GM23338 (cell line): ENCODE measurements around the gene ZNF460. TPM values are rescaled to one million over a fixed set of nuclear protein-coding genes. Genes with fewer than 3 reads are reported as not detected.

Experiments used
- ATAC-seq: fragments of 200-7000 bp; cut with Tn5 transposase; 3 replicates; pipeline ENCODE4 v1.9.1; 2020
- DNase-seq: peaks from one replicate; pipeline ENCODE4 v3.0.0-alpha.2; 2015; ENCODE audit warnings: low spot score
- H2AFZ ChIP-seq: fragments of 200-600 bp; sonication (generic); 2 replicates; pipeline ENCODE4 v1.8.0; 2016; ENCODE audit warnings: antibody characterized with exemption, mild to moderate bottlenecking, moderate library complexity
- H3F3A ChIP-seq: fragments of 200-600 bp; sonication (generic); replicated peaks from 2 replicates; pipeline ENCODE4 v1.8.0; 2017; ENCODE audit warnings: antibody characterized with exemption, mixed run types, low read depth
- H3K27ac ChIP-seq: fragments of 200-600 bp; sonication (generic); 2 replicates; pipeline ENCODE4 v1.6.1; 2016; ENCODE audit warnings: low read depth
- H3K27me3 ChIP-seq: fragments of 200-600 bp; sonication (generic); 2 replicates; pipeline ENCODE4 v1.8.0; 2016; ENCODE audit warnings: mild to moderate bottlenecking, mixed run types, moderate library complexity; ENCODE audit not compliant: insufficient read depth
- H3K36me3 ChIP-seq: fragments of 200-600 bp; sonication (generic); 2 replicates; pipeline ENCODE4 v1.8.0; 2016; ENCODE audit warnings: mild to moderate bottlenecking; ENCODE audit not compliant: insufficient read depth
- H3K4me1 ChIP-seq: fragments of 200-600 bp; sonication (generic); 2 replicates; pipeline ENCODE4 v1.8.0; 2016; ENCODE audit warnings: mild to moderate bottlenecking, moderate library complexity; ENCODE audit not compliant: insufficient read depth
- H3K4me2 ChIP-seq: fragments of 200-600 bp; sonication (generic); 2 replicates; pipeline ENCODE4 v1.7.1; 2017; ENCODE audit warnings: mixed run types
- H3K4me3 ChIP-seq: fragments of 200-600 bp; sonication (generic); 2 replicates; pipeline ENCODE4 v1.6.1; 2016; ENCODE audit warnings: mixed run types
- H3K79me2 ChIP-seq: fragments of 200-600 bp; sonication (generic); replicated peaks from 2 replicates; pipeline ENCODE4 v1.8.0; 2017; ENCODE audit warnings: mild to moderate bottlenecking; ENCODE audit not compliant: insufficient read depth
- H3K9me2 ChIP-seq: fragments of 200-600 bp; sonication (generic); 2 replicates; pipeline ENCODE4 v1.8.0; 2017; ENCODE audit not compliant: insufficient read depth
- H4K20me1 ChIP-seq: fragments of 200-600 bp; sonication (generic); replicated peaks from 2 replicates; pipeline ENCODE4 v1.8.0; 2017; ENCODE audit warnings: mild to moderate bottlenecking; ENCODE audit not compliant: insufficient read depth
- H3K27ac Mint-ChIP-seq: 2 replicates; pipeline ENCODE4 v1.8.0; 2020; ENCODE audit warnings: inconsistent platforms, mild to moderate bottlenecking, moderate library complexity, mixed read lengths
- H3K27me3 Mint-ChIP-seq: 3 replicates; pipeline ENCODE4 v1.8.0; 2022; ENCODE audit warnings: low read depth, mild to moderate bottlenecking, moderate library complexity, mixed read lengths, inconsistent platforms; ENCODE audit not compliant: insufficient read depth, poor library complexity
- H3K36me3 Mint-ChIP-seq: 3 replicates; pipeline ENCODE4 v1.8.0; 2021; ENCODE audit warnings: low read depth, mild to moderate bottlenecking, inconsistent platforms, moderate library complexity, mixed read lengths
- H3K4me1 Mint-ChIP-seq: 3 replicates; pipeline ENCODE4 v1.8.0; 2020; ENCODE audit warnings: mild to moderate bottlenecking, inconsistent platforms, mixed read lengths
- H3K4me3 Mint-ChIP-seq: 3 replicates; pipeline ENCODE4 v1.8.0; 2021; ENCODE audit warnings: moderate library complexity, mild to moderate bottlenecking, inconsistent platforms, mixed read lengths
- H3K9me3 Mint-ChIP-seq: 3 replicates; pipeline ENCODE4 v1.8.0; 2020; ENCODE audit warnings: moderate library complexity, mild to moderate bottlenecking, inconsistent platforms, mixed read lengths
- CREB1 ChIP-seq: fragments of 250-450 bp; sonication (Bioruptor Pico); IDR thresholded peaks from 2 replicates; pipeline ENCODE4 v1.5.0; 2020; ENCODE audit warnings: low read depth, mild to moderate bottlenecking, moderate library complexity
- EZH2 ChIP-seq: fragments of 200-600 bp; sonication (generic); IDR thresholded peaks from one replicate; pipeline ENCODE4 v1.8.0; 2017; ENCODE audit warnings: antibody characterized with exemption, mild to moderate bottlenecking, low read depth; ENCODE audit not compliant: unreplicated experiment
- EZH2phosphoT487 ChIP-seq: fragments of 200-600 bp; sonication (generic); IDR thresholded peaks from one replicate; pipeline ENCODE4 v1.8.1; 2018; ENCODE audit warnings: antibody characterized with exemption; ENCODE audit not compliant: unreplicated experiment
- JUNB ChIP-seq: IDR thresholded peaks from one replicate; pipeline ENCODE4 v1.6.1; 2016; ENCODE audit warnings: antibody characterized with exemption; ENCODE audit not compliant: unreplicated experiment
- NANOG ChIP-seq: IDR thresholded peaks from 2 replicates; pipeline ENCODE4 v1.6.1; 2016; ENCODE audit warnings: antibody characterized with exemption, borderline replicate concordance
- POLR2AphosphoS5 ChIP-seq: IDR thresholded peaks from 2 replicates; pipeline ENCODE4 v1.6.1; 2016; ENCODE audit warnings: antibody characterized with exemption, low read depth
- STAT1 ChIP-seq: IDR thresholded peaks from one replicate; pipeline ENCODE4 v1.6.1; 2016; ENCODE audit warnings: antibody characterized with exemption; ENCODE audit not compliant: unreplicated experiment
- ZNF114 ChIP-seq: fragments of 250-450 bp; sonication (Bioruptor Pico); IDR thresholded peaks from 2 replicates; pipeline ENCODE4 v1.5.0; 2020; ENCODE audit warnings: mild to moderate bottlenecking, moderate library complexity
- ZNF331 ChIP-seq: fragments of 250-450 bp; sonication (Bioruptor Pico); IDR thresholded peaks from 2 replicates; pipeline ENCODE4 v1.5.0; 2020; ENCODE audit warnings: low read depth, mild to moderate bottlenecking, moderate library complexity
- polyA plus RNA-seq: library from polyadenylated mRNA; unstranded; fragments of >200 nt; fragmentation: Nextera tagmentation; extraction: Ambion mirVana; gene quantifications from 2 replicates; pipeline ENCODE4 v1.2.1, GENCODE V29; 2016
- total RNA-seq: library from RNA; depleted of rRNA; stranded (reverse); fragments of >200 nt; shearing (Covaris generic); gene quantifications from 2 replicates; pipeline ENCODE4 v1.2.3, GENCODE V29; 2014
- TF ChIP-seq, protein P1 (sequence below), 2 experiments: fragments of 200-600 bp in 1 of 2; sonication (generic) in 1 of 2; conservative IDR thresholded peaks; 2 replicates each; pipeline versions ENCODE4 v1.5.1 to v1.6.1; 2016 to 2017; ENCODE audit warnings: antibody characterized with exemption in 2 of 2, low read depth in 2 of 2, mild to moderate bottlenecking in 2 of 2, moderate library complexity in 1 of 2
- TF ChIP-seq, protein P2 (sequence below): IDR thresholded peaks from 2 replicates; pipeline ENCODE4 v1.6.1; 2016; ENCODE audit warnings: antibody characterized with exemption

The ZNF460 gene
- total and polyA plus RNA-seq, 2 experiments from 2014 or later, result 3.4 to 81.7 TPM

DNA sequence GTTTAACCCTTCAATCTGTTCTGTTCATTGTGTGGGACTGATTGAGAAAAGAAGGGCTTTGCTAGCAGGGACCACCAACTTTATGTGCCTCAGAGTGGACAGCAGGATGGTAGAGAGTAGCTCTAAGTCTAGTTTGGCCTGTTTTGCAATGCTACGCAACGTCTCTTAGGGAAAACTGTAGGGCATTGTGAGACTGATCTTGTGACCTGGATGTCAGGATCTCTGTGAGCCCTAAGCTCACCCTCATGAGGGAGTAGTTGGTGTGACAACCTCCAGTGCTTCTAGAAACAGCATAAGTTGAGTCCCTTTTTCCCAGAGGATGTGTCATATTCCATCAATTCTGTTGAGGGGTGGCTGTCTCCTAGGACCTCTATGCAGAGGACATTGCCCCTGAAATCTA, 30.5 kb downstream of the ZNF460 start:
- TF ChIP-seq, protein P1, sequence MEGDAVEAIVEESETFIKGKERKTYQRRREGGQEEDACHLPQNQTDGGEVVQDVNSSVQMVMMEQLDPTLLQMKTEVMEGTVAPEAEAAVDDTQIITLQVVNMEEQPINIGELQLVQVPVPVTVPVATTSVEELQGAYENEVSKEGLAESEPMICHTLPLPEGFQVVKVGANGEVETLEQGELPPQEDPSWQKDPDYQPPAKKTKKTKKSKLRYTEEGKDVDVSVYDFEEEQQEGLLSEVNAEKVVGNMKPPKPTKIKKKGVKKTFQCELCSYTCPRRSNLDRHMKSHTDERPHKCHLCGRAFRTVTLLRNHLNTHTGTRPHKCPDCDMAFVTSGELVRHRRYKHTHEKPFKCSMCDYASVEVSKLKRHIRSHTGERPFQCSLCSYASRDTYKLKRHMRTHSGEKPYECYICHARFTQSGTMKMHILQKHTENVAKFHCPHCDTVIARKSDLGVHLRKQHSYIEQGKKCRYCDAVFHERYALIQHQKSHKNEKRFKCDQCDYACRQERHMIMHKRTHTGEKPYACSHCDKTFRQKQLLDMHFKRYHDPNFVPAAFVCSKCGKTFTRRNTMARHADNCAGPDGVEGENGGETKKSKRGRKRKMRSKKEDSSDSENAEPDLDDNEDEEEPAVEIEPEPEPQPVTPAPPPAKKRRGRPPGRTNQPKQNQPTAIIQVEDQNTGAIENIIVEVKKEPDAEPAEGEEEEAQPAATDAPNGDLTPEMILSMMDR (conservative IDR thresholded peaks at IDR 0.05; ENCODE audit: low read depth in 2 of 2), result no peak
- TF ChIP-seq ZNF331 (CRISPR knock-in tag) (no peak), STAT1 (no peak), ZNF114 (CRISPR knock-in tag) (no peak), NANOG (no peak), JUNB (no peak), CREB1 (no peak)

DNA sequence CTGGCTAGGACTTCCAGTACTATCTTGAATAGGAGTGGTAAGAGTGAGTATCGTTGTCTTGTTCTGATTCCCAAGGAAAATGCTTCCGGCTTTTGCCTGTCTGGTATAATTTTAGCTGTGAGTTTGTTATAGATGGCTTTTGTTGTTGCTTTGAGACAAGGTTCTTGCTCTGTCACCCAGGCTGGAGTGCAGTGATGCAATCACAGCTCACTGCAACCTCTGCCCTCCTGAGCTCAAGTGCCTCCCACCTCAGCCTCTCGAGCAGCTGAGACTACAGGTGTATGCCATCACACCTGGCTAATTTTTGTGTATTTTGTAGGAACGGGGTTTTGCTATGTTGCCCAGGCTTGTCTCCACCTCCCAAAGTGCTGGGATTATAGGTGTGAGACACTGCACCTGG, 33.9 kb downstream of the ZNF460 start:
- Histone ChIP-seq H2AFZ (no peak overlapping the region), H3K27ac (no peak overlapping the region), H3K27me3 (peaks cover 47% of the 10 kb centered on the region), H3K79me2 (no peaks in the 10 kb centered on the region), H3F3A (peaks cover 7% of the 10 kb centered on the region; the same call in 1 of the 2 replicates), H3K4me1 (no peaks in the 10 kb centered on the region), H3K36me3 (no peaks in the 10 kb centered on the region), H4K20me1 (no peaks in the 10 kb centered on the region), H3K4me2 (no peak overlapping the region), H3K4me3 (no peak overlapping the region), H3K9me2 (no peaks in the 10 kb centered on the region)
- Mint-ChIP-seq H3K27me3 (peaks cover 12% of the 10 kb centered on the region), H3K4me3 (no peak overlapping the region), H3K27ac (no peak overlapping the region), H3K9me3 (no peaks in the 10 kb centered on the region), H3K4me1 (peaks cover 7% of the 10 kb centered on the region; the same call in 2 of the 3 replicates), H3K36me3 (no peaks in the 10 kb centered on the region)
- DNase-seq (no peak), ATAC-seq (no peak)
- TF ChIP-seq NANOG (no peak), ZNF114 (CRISPR knock-in tag) (no peak), JUNB (no peak), EZH2 (no peak), STAT1 (no peak), POLR2AphosphoS5 (no peak), ZNF331 (CRISPR knock-in tag) (no peak), EZH2phosphoT487 (no peak)
- TF ChIP-seq, protein P2, sequence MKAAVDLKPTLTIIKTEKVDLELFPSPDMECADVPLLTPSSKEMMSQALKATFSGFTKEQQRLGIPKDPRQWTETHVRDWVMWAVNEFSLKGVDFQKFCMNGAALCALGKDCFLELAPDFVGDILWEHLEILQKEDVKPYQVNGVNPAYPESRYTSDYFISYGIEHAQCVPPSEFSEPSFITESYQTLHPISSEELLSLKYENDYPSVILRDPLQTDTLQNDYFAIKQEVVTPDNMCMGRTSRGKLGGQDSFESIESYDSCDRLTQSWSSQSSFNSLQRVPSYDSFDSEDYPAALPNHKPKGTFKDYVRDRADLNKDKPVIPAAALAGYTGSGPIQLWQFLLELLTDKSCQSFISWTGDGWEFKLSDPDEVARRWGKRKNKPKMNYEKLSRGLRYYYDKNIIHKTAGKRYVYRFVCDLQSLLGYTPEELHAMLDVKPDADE, result no peak
- TF ChIP-seq, protein P1 (conservative IDR thresholded peaks at IDR 0.05; ENCODE audit: low read depth in 2 of 2), result no peak

More for the DNA sequence above, 30.5 kb downstream of the ZNF460 start:
- Histone ChIP-seq H3K27ac (no peak overlapping the region), H4K20me1 (no peaks in the 10 kb centered on the region), H3K4me2 (no peak overlapping the region), H3K27me3 (peaks cover 20% of the 10 kb centered on the region), H3F3A (no peaks in the 10 kb centered on the region), H3K79me2 (no peaks in the 10 kb centered on the region), H3K36me3 (no peaks in the 10 kb centered on the region), H3K4me3 (no peak overlapping the region), H3K4me1 (no peaks in the 10 kb centered on the region), H2AFZ (no peak overlapping the region), H3K9me2 (no peaks in the 10 kb centered on the region)
- H3K4me1 Mint-ChIP-seq, result no peaks in the 10 kb centered on the region
- DNase-seq (no peak), ATAC-seq (no peak)
- no peak overlapping the region for H3K27ac Mint-ChIP-seq
- peaks cover 6% of the 10 kb centered on the region for H3K27me3 Mint-ChIP-seq
- H3K9me3 Mint-ChIP-seq, result no peaks in the 10 kb centered on the region
- H3K4me3 Mint-ChIP-seq, result no peak overlapping the region
- no peaks in the 10 kb centered on the region for H3K36me3 Mint-ChIP-seq
